Measurements from ENCODE around the gene RBP2. TPM values are rescaled to one million over a fixed set of nuclear protein-coding genes. Genes with fewer than 3 reads are reported as not detected.

Gene RBP2
- total and polyA plus RNA-seq, 2 donors (not counting 3 experiments of a cell fraction or from before 2014, with no cell fraction given): not detected

- no peaks in the 10 kb centered on the region for H3K36me3 ChIP-seq (ENCODE audit: control insufficient read depth in 2 of 2, extremely low read depth in 1 of 2, insufficient read depth in 2 of 2, low read length in 2 of 2)
- dilution Hi-C loops (cut with MboI; ENCODE audit: extremely low pct_ligation_motif_present, low sequenced_read_pairs) (no loop called here), intact Hi-C loops (cut with micrococcal nuclease) (loop anchor here (10.0 kb wide), 1 partner anchor 700 kb away; no protein-coding TSS in a partner anchor)
- ChIA-PET CTCF (no interaction called here), POLR2A (no interaction called here)
- no TSS peak for BruUV-seq (replicated peaks)
- no peak for DNase-seq (ENCODE audit: low read depth, low spot score)
- TF ChIP-seq MAX (IDR thresholded peaks at IDR 0.05; ENCODE audit: insufficient read depth, insufficient read length) (no peak), JUN (IDR thresholded peaks at IDR 0.05; ENCODE audit: borderline replicate concordance, insufficient read depth, insufficient read length, low read depth) (no peak), POLR2AphosphoS5 (IDR thresholded peaks at IDR 0.05; ENCODE audit: insufficient read depth, low read depth, low read length) (no peak), POLR2A (IDR thresholded peaks at IDR 0.05; ENCODE audit: low read depth, low read length) (no peak), EZH2 (IDR thresholded peaks at IDR 0.05; ENCODE audit: borderline replicate concordance, low read depth, low read length, severe bottlenecking) (no peak)
- H2AFZ ChIP-seq (ENCODE audit: low read depth, low read length): no peak overlapping the region
- no peaks in the 10 kb centered on the region for H4K20me1 ChIP-seq (replicated peaks; ENCODE audit: control insufficient read depth, extremely low read depth, insufficient read depth, low read length)
- H3K9me1 ChIP-seq (replicated peaks; ENCODE audit: control insufficient read depth, extremely low read depth, insufficient read depth, low read length): no peaks in the 10 kb centered on the region
- H3K4me2 ChIP-seq (ENCODE audit: insufficient read depth, low read length): no peak overlapping the region
- no peak overlapping the region for H3K9ac ChIP-seq (replicated peaks; ENCODE audit: extremely low read depth, insufficient read depth, low read length)
- H3K4me3 ChIP-seq (replicated peaks in 1 of 3; ENCODE audit: insufficient read depth in 1 of 3, low read depth in 1 of 3, low read length in 3 of 3): no peak overlapping the region
- H3K9me3 ChIP-seq (replicated peaks; ENCODE audit: control insufficient read depth, insufficient read depth, low read length): no peaks in the 10 kb centered on the region
- no peak for FAIRE-seq
- no peaks in the 10 kb centered on the region for H3K4me1 ChIP-seq (ENCODE audit: control insufficient read depth, extremely low read depth, insufficient read depth, low read length)
- H3K27ac ChIP-seq (ENCODE audit: insufficient read depth, low read depth, low read length): no peak overlapping the region
- H3K79me2 ChIP-seq (ENCODE audit: control insufficient read depth, insufficient read depth, low read length): no peaks in the 10 kb centered on the region
- H3K27me3 ChIP-seq (ENCODE audit: control insufficient read depth in 2 of 2, insufficient read depth in 2 of 2, low read length in 2 of 2): no peaks in the 10 kb centered on the region
These were observed 48.7 kb upstream of the RBP2 start for GRCh38 chr3:139524841-139525636.

- ChIA-PET CTCF (no interaction called here), POLR2A (no interaction called here)
- H3K79me2 ChIP-seq (ENCODE audit: control insufficient read depth, insufficient read depth, low read length): no peaks in the 10 kb centered on the region
- no peaks in the 10 kb centered on the region for H3K9me3 ChIP-seq (replicated peaks; ENCODE audit: control insufficient read depth, insufficient read depth, low read length)
- DNase-seq (ENCODE audit: low read depth, low spot score) (no peak), FAIRE-seq (no peak)
- no peaks in the 10 kb centered on the region for H3K4me1 ChIP-seq (ENCODE audit: control insufficient read depth, extremely low read depth, insufficient read depth, low read length)
- no peak overlapping the region for H2AFZ ChIP-seq (ENCODE audit: low read depth, low read length)
- BruUV-seq (replicated peaks): no TSS peak
- dilution Hi-C loops (cut with MboI; ENCODE audit: extremely low pct_ligation_motif_present, low sequenced_read_pairs): no loop called here
- H3K4me3 ChIP-seq (replicated peaks in 1 of 3; ENCODE audit: insufficient read depth in 1 of 3, low read depth in 1 of 3, low read length in 3 of 3): no peak overlapping the region
- H3K27ac ChIP-seq (ENCODE audit: insufficient read depth, low read depth, low read length): no peak overlapping the region
- no peaks in the 10 kb centered on the region for H3K36me3 ChIP-seq (ENCODE audit: control insufficient read depth in 2 of 2, extremely low read depth in 1 of 2, insufficient read depth in 2 of 2, low read length in 2 of 2)
- TF ChIP-seq EZH2 (IDR thresholded peaks at IDR 0.05; ENCODE audit: borderline replicate concordance, low read depth, low read length, severe bottlenecking) (no peak), FOS (IDR thresholded peaks at IDR 0.05; ENCODE audit: borderline replicate concordance, insufficient read depth, low read length) (no peak), POLR2AphosphoS5 (IDR thresholded peaks at IDR 0.05; ENCODE audit: insufficient read depth, low read depth, low read length) (no peak), MAX (IDR thresholded peaks at IDR 0.05; ENCODE audit: insufficient read depth, insufficient read length) (no peak), GATA2 (IDR thresholded peaks at IDR 0.05; ENCODE audit: insufficient read depth, insufficient read length, low read depth, low read length) (no peak)
- H4K20me1 ChIP-seq (replicated peaks; ENCODE audit: control insufficient read depth, extremely low read depth, insufficient read depth, low read length): no peaks in the 10 kb centered on the region
- no peak overlapping the region for H3K4me2 ChIP-seq (ENCODE audit: insufficient read depth, low read length)
- no peaks in the 10 kb centered on the region for H3K27me3 ChIP-seq (ENCODE audit: control insufficient read depth in 2 of 2, insufficient read depth in 2 of 2, low read length in 2 of 2)
- intact Hi-C loops (cut with micrococcal nuclease): loop anchor here (10.0 kb wide), 1 partner anchor 701 kb away; no protein-coding TSS in a partner anchor
- H3K9ac ChIP-seq (replicated peaks; ENCODE audit: extremely low read depth, insufficient read depth, low read length): no peak overlapping the region
- no peaks in the 10 kb centered on the region for H3K9me1 ChIP-seq (replicated peaks; ENCODE audit: control insufficient read depth, extremely low read depth, insufficient read depth, low read length)
These were observed 47.4 kb upstream of the RBP2 start for GRCh38 chr3:139523718-139524117.
